Measurements from ENCODE around the gene NUP107. TPM values are rescaled to one million over a fixed set of nuclear protein-coding genes. Genes with fewer than 3 reads are reported as not detected.
A peak's percentile ranks its signal among the peaks of the same experiment; 100 is the strongest.

NUP107 gene
- total RNA-seq, 2 experiments from 2014 or later, result 156 to 158 TPM

DNA sequence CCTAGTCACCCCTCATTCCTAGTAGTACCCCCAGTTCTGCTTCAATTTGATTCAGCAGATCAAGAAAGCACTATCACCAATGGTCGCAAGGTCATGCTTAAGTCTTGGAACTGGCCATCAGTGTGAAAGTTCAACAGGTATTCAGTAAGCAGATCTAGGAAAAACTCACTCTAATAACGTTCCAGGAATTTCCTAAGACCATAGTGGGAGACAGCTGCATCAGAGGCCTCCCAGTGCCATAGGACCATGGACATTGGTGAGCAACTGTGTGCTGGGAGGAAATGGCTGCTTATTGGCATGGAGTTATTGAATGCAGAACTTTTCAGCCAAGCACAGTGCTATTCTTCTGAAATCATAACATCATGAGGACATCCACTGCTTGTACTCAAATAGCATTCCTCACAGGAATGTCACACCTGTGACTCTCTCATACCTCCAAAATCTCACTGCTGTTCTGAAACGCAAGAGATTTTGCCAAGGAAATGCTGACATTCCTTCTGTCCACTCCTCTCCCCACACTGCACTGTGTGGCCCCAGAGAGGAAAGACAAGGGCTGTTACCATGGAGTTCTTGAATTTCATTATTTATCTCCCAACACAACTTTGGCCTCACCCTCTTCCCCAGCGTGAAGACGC lies 90.3 kb downstream of the NUP107 start:
- Mint-ChIP-seq H3K4me1 (peaks cover 13% of the 10 kb centered on the region), H3K9me3 (no peaks in the 10 kb centered on the region), H3K36me3 (peaks cover 4% of the 10 kb centered on the region)

DNA sequence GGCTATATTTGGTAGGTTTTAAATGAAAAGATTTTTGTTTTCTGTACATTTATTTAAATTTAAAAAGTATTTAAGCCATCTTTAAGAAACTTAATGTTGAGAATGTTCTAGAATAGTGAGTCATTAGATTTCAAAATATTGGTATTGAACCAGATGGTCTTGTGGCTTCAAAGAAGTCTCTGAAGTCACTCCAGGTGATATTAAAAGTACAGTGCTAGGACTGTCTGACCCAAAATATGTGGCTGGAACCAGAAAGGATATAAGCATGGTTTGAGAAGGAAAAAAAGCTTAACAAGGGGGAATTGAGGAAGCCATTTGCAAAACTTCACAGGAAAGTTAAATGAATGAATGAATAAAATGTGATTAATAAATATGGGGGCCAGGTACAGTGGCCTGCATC lies 92.5 kb downstream of the NUP107 start:
- no peak overlapping the region for H3K27ac Mint-ChIP-seq
- no peak overlapping the region for H3K4me3 Mint-ChIP-seq
- no peaks in the 10 kb centered on the region for H3K36me3 Mint-ChIP-seq
- H3K9me3 Mint-ChIP-seq, result no peaks in the 10 kb centered on the region
- H3K27me3 Mint-ChIP-seq, result no peaks in the 10 kb centered on the region
- DNase-seq, result no peak
- H3K4me1 Mint-ChIP-seq, result no peaks in the 10 kb centered on the region

More for the DNA sequence above, 90.3 kb downstream of the NUP107 start:
- no peaks in the 10 kb centered on the region for H3K27me3 Mint-ChIP-seq
- no peak for DNase-seq
- no peak overlapping the region for H3K27ac Mint-ChIP-seq
- H3K4me3 Mint-ChIP-seq, result no peak overlapping the region

DNA sequence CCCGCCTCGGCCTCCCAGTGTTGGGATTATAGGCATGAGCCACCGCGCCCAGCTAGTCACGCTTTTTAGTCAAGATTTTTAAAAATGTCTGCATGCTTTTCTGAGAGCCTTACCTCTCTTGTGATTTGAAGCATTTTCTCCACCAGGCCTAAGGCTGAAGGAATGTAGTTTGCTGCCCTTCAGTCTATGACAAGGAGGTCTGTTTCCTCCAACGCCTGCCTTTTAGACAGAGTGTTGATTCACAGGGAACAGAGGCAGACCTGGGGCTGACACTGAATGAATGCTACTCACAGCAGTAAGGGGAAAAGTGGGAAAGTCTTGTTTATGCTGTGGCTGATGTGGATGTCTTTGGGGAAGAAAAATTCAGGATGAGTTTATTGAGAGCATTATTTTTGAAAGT lies 94.0 kb downstream of the NUP107 start:
- no peak for DNase-seq
- H3K36me3 Mint-ChIP-seq, result no peaks in the 10 kb centered on the region
- H3K4me3 Mint-ChIP-seq, result no peak overlapping the region
- H3K4me1 Mint-ChIP-seq, result no peaks in the 10 kb centered on the region
- H3K9me3 Mint-ChIP-seq, result no peaks in the 10 kb centered on the region
- H3K27me3 Mint-ChIP-seq, result no peaks in the 10 kb centered on the region
- H3K27ac Mint-ChIP-seq, result no peak overlapping the region

DNA sequence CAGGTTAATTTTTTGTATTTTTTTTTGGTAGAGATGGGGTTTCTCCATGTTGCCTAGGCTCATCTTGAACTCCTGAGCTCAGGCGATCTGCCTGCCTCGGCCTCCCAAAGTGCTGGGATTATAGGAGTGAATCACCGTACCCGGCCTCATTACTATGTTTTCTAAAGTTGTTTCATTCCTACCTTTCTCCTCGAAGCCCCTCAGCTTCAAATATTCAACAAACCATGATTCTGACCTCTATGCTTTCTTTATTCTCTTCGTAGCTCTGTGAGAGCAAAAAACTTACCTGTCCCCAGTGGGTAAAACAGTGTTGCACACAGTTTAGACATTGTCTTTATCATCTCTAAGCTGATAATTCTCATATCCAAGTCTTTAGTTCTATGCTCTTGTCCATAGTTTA lies 95.0 kb downstream of the NUP107 start:
- no peaks in the 10 kb centered on the region for H3K9me3 Mint-ChIP-seq
- H3K27ac Mint-ChIP-seq, result no peak overlapping the region
- H3K36me3 Mint-ChIP-seq, result no peaks in the 10 kb centered on the region

DNA sequence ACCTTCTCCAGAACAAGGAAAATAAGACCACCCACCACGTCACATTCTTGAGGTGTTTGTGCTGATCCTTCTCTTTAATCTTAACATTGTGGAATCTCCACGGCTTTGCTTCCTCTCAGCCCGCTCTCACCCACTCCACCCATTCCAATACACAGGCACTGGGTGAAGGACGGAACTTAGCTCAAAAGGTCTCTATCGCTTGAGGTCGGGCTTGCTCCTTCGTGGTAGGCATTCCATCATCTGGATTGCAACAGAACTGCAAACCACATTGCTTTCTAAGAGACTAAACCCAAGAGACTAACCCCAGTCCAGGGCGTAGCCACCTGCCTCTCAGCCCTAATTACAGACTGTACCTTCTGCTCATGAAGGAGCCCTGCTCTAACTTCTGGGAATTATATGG lies 97.2 kb downstream of the NUP107 start:
- no peak for DNase-seq
- no peak overlapping the region for H3K27ac Mint-ChIP-seq
- no peaks in the 10 kb centered on the region for H3K9me3 Mint-ChIP-seq
- H3K4me1 Mint-ChIP-seq, result peaks cover 2% of the 10 kb centered on the region
- no peaks in the 10 kb centered on the region for H3K36me3 Mint-ChIP-seq
- no peak overlapping the region for H3K4me3 Mint-ChIP-seq
- no peaks in the 10 kb centered on the region for H3K27me3 Mint-ChIP-seq

More for the DNA sequence above, 95.0 kb downstream of the NUP107 start:
- no peaks in the 10 kb centered on the region for H3K27me3 Mint-ChIP-seq
- H3K4me3 Mint-ChIP-seq, result no peak overlapping the region
- DNase-seq, result no peak
- no peaks in the 10 kb centered on the region for H3K4me1 Mint-ChIP-seq

DNA sequence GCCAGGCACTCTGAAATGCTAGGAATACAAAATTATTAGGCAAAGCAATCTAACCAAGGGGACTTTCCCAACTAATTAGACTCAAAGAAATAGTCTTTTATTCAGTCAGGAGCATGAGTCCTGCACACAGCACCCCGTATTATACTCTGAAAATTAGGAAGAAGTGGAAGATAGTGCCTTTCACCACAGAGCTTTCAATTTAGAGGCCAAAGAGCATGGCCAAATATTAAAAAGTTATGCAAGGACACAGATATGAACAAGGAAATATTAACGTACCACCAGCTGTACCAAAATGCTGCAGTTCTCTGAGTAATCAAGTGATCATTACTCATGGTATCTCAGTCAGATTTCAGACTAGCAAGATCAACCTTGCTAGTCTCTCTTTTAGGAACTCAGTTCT lies 98.6 kb downstream of the NUP107 start:
- Mint-ChIP-seq H3K27me3 (no peaks in the 10 kb centered on the region), H3K36me3 (no peaks in the 10 kb centered on the region), H3K4me3 (no peak overlapping the region), H3K9me3 (no peaks in the 10 kb centered on the region), H3K4me1 (peaks cover 2% of the 10 kb centered on the region), H3K27ac (no peak overlapping the region)
- no peak for DNase-seq

DNA sequence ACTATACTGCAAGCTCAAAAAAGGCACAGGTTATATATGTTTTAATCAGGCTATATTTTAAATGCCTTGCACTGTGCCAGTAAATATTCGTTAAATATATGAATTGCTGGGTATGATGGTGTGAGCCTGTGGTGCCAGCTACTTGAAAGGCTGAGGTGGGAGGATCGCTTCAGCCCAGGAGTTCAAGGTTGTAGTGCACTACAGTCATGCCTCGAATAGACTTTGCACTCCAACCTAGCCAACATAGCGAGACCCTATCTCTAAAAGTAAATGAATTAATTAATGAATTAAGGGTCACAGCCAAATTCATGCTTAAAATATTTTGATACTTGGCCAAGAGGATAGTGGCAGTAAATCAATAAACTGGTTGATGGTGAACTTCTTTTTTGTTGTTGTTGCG lies 99.0 kb downstream of the NUP107 start:
- no peaks in the 10 kb centered on the region for H3K27me3 Mint-ChIP-seq
- H3K4me3 Mint-ChIP-seq, result no peak overlapping the region
- no peak for DNase-seq
- H3K36me3 Mint-ChIP-seq, result no peaks in the 10 kb centered on the region
- peaks cover 2% of the 10 kb centered on the region for H3K4me1 Mint-ChIP-seq
- no peaks in the 10 kb centered on the region for H3K9me3 Mint-ChIP-seq
- no peak overlapping the region for H3K27ac Mint-ChIP-seq

DNA sequence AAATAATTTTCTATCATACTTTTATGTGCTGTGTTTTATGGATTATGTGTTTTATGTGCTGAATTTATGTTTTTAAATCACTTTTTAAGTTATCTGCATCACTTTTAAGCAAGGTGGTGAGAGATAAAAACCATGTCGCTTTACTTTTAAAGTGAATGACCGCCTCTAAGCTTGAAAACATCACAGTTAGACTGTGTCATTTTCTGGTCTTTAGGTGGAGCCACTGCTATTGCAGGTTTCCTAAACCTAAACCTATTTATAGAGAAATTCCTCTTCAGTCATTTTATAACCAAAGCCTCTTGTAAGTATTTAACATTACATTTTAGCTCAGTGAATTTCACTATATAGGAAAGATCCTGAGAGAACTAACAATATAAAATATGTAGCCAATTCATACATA lies 100.2 kb downstream of the NUP107 start:
- H3K4me3 Mint-ChIP-seq, result no peak overlapping the region
- no peaks in the 10 kb centered on the region for H3K27me3 Mint-ChIP-seq
- H3K36me3 Mint-ChIP-seq, result no peaks in the 10 kb centered on the region
- no peaks in the 10 kb centered on the region for H3K9me3 Mint-ChIP-seq
- no peak for DNase-seq
- H3K4me1 Mint-ChIP-seq, result peaks cover 2% of the 10 kb centered on the region
- no peak overlapping the region for H3K27ac Mint-ChIP-seq

DNA sequence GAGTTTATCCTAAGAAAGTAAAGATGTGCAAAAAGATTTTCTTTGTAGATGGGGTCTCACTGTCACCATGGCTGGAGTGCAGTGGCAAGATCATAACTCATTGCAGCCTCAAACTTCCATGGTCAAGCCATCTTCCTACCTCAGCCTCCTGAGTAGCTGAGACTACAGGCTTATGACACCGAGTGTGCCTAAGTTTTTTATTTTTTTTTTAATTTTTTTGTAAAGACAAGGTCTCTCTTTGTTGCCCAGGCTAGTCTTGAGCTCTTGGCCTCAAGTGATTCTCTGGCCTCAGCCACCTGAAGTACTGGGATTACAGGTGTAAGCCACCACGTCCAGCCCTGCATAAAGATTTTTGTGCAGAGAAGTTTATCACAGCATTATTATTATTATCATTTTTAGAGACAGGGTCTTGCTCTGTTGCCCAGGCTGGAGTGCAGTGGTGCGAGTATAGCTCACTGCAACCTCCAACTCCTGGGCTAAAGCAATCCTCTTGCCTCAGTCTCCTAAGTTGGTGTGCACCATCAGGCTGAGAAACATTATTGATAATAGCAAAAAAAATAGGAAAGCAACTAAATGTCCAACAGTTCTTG lies 101.9 kb downstream of the NUP107 start:
- Mint-ChIP-seq H3K27ac (no peak overlapping the region), H3K9me3 (no peaks in the 10 kb centered on the region), H3K27me3 (no peaks in the 10 kb centered on the region), H3K36me3 (no peaks in the 10 kb centered on the region), H3K4me1 (peaks cover 2% of the 10 kb centered on the region), H3K4me3 (no peak overlapping the region)
- no peak for DNase-seq

DNA sequence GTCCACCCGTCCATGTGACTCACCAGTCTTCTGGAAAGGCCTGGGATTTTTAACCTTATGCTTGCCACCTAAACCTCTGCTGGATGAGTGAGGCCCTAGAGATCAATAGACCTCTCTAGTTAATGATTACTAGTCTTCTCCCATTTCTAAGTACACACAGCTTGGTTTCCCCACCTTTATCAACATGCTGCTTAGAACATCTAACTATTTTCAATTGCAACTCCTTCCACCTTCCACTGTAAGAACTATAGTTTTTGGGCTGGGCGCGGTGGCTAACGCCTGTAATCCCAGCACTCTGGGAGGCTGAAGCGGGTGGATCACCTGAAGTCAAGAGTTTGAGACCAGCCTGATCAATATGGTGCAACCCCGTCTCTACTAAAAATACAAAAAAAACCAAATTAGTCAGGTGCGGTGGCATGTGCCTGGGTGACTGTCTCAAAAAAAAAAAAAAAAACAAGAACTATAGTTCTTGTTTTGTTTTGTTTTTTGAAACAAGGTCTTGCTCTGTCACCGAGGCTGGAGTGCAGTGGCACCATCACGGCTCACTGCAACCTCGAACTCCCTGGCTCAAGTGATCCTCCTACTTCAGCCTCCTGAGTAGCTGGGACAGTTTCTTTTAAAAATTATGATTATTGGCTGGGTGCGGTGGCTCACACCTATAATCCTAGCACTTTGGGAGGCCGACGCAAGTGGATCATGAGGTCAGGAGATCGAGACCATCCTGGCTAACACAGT lies 102.5 kb downstream of the NUP107 start:
- Mint-ChIP-seq H3K4me3 (no peak overlapping the region), H3K36me3 (no peaks in the 10 kb centered on the region), H3K27ac (no peak overlapping the region), H3K9me3 (no peaks in the 10 kb centered on the region), H3K4me1 (peaks cover 2% of the 10 kb centered on the region), H3K27me3 (no peaks in the 10 kb centered on the region)
- DNase-seq, result no peak

DNA sequence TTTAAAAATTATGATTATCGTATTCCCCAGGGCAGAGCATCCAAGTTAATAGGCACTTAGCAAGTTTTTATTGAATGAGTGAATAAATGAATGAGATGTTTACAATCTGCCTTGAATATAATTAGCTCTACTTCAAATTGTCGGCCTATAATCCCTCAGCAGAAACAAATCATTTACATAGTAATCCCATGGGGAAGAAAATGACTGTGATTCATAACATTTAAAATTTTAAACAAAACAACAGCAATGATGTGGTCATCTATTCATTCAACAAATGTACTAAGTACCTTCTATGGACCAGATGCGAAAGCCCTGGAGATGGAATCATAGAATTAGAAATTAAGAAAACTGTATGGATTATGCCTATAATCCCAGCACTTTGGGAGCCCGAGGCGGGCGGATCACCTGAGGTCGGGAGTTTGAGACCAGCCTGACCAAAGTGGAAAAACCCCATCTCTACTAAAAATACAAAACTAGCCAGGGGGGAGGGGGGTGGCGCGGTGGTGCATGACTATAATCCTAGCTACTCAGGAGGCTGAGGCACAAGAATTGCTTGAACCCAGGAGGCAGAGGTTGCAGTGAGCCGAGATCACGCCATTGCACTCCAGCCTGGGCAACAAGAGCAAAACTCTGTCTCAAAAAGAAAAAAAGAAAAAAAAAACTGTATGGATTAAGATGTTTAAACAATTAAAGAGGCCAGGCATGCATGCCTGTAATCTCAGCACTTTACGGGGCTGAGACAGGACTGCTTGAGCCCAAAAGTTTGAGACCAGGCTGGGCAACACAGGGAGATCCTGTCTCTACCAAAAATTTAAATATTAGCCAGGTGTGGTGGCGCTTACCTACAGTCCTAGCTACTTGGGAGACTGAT lies 103.5 kb downstream of the NUP107 start:
- DNase-seq, result no peak
- H3K36me3 Mint-ChIP-seq, result no peaks in the 10 kb centered on the region

DNA sequence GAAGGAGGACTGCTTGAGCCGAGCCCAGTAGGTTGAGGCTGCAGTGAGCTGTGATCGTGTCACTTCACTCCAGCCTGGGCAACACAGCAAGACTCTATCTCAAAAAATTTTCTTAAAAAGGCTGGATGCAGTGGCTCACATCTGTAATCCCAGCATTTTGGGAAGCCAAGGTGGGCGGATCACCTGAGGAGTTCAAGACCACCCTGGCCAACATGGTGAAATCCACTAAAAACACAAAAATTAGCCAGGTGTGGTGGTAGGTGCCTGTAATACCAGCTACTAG lies 104.1 kb downstream of the NUP107 start:
- Mint-ChIP-seq H3K27me3 (no peaks in the 10 kb centered on the region), H3K4me1 (peaks cover 2% of the 10 kb centered on the region), H3K9me3 (no peaks in the 10 kb centered on the region), H3K27ac (no peak overlapping the region), H3K4me3 (no peak overlapping the region), H3K36me3 (no peaks in the 10 kb centered on the region)
- DNase-seq, result no peak

More for the DNA sequence above, 103.5 kb downstream of the NUP107 start:
- no peaks in the 10 kb centered on the region for H3K9me3 Mint-ChIP-seq
- H3K4me3 Mint-ChIP-seq, result no peak overlapping the region
- peaks cover 2% of the 10 kb centered on the region for H3K4me1 Mint-ChIP-seq
- H3K27me3 Mint-ChIP-seq, result no peaks in the 10 kb centered on the region
- H3K27ac Mint-ChIP-seq, result no peak overlapping the region

DNA sequence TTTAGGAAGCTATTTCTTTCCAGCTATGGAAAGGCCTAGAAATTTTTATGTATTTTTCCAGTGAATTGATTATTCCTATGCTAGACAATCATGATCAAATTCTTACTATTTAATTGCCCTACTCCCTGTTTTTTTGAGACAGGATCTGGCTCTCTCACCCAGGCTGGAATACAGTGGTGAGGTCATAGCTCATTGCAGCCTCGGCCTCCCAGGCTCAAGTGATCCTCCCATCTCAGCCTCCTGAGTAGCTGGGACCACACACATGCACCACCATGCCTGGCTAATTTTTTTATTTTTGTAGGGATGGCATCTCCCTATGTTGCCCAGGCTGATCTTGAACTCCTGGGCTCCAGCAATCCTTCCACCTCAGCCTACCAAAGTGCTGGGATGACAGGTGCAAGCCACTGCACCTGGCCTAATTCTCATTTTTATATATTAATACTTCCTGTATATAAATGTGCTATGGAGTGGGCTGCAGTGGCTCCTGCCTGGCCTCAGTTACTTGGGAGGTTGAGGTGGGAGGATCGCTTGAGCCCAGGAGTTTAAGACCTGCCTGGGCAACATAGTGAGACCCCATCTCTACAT lies 105.2 kb downstream of the NUP107 start:
- Mint-ChIP-seq H3K27ac (no peak overlapping the region), H3K27me3 (no peaks in the 10 kb centered on the region), H3K9me3 (no peaks in the 10 kb centered on the region)

DNA sequence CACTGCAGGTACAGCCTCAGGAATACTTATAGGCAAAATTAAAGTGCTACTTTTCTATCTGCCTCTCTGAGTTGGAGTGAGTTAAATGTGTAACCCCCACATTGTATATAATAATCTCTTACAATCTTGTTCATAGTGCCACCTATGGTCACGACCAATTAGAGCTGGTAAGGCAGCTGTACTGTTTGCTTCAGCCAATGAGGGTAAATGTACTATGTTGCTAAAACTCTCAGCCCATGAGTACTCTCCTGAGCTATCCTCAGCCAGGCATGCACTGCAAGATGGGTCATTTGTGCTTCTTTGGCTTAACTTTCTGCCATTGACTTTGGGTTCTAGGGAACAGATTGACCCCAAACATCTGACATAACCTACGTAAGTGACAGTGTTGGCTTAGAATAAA lies 106.2 kb downstream of the NUP107 start:
- Mint-ChIP-seq H3K27me3 (no peaks in the 10 kb centered on the region), H3K4me3 (no peak overlapping the region), H3K36me3 (no peaks in the 10 kb centered on the region), H3K27ac (no peak overlapping the region), H3K4me1 (no peaks in the 10 kb centered on the region), H3K9me3 (no peaks in the 10 kb centered on the region)
- DNase-seq, result peak; percentile 18

More for the DNA sequence above, 105.2 kb downstream of the NUP107 start:
- no peak for DNase-seq
- Mint-ChIP-seq H3K4me3 (no peak overlapping the region), H3K4me1 (peaks cover 2% of the 10 kb centered on the region), H3K36me3 (no peaks in the 10 kb centered on the region)

DNA sequence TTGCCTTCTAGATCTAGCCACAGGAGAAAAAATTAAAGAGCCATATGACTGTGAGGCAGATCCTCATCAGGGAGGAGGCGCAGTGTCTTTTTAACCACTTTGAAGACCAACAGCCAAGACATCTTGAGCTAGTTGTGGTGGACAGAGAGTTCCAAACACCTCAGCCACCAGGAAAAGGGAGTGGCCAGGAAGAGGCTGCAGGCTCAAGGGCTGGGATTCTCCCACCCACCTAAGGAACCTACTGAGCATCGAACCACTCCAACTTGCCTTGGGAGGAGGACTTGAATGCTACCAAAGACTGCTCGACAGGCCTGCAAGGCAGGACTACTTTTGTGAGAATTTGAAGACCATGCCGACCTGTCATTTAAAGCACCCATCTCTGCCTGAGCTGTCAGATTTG lies 106.7 kb downstream of the NUP107 start:
- Mint-ChIP-seq H3K27me3 (no peaks in the 10 kb centered on the region), H3K36me3 (no peaks in the 10 kb centered on the region), H3K4me1 (no peaks in the 10 kb centered on the region)

More for the DNA sequence above, 106.7 kb downstream of the NUP107 start:
- no peak overlapping the region for H3K27ac Mint-ChIP-seq
- DNase-seq, result no peak
- no peak overlapping the region for H3K4me3 Mint-ChIP-seq
- no peaks in the 10 kb centered on the region for H3K9me3 Mint-ChIP-seq
